Bronchial epithelial cell (primary cell): ENCODE measurements around the gene ATP5PB. TPM values are rescaled to one million over a fixed set of nuclear protein-coding genes. Genes with fewer than 3 reads are reported as not detected.
A peak's percentile ranks its signal among the peaks of the same experiment; 100 is the strongest.

Source experiments
- DNase-seq: peaks from one replicate; pipeline ENCODE4 v3.0.0-alpha.2; 2010; ENCODE audit warnings: low read depth
- FAIRE-seq: peaks from 2 replicates; lab custom pipeline; 2011; peaks lifted over from hg19 to GRCh38; lab: Jason Lieb, UNC
- H3K27me3 ChIP-seq: 2 replicates; pipeline ENCODE4 v1.5.1; 2011; ENCODE audit warnings: low read length; ENCODE audit not compliant: control insufficient read depth, insufficient read depth
- H3K36me3 ChIP-seq: 2 replicates; pipeline ENCODE4 v1.5.1; 2011; ENCODE audit warnings: low read length; ENCODE audit not compliant: control insufficient read depth, insufficient read depth
- H3K4me3 ChIP-seq: 2 replicates; pipeline ENCODE4 v1.5.1; 2011; ENCODE audit warnings: mild to moderate bottlenecking, low read depth, low read length, control low read depth
- CTCF ChIP-seq: IDR thresholded peaks from 2 replicates; pipeline ENCODE4 v1.5.1; 2011; ENCODE audit warnings: mild to moderate bottlenecking, moderate library complexity, low read length, control low read depth, inconsistent platforms; ENCODE audit not compliant: insufficient read depth, severe bottlenecking
- total RNA-seq: library from RNA; depleted of rRNA; stranded (reverse); fragments of >200 nt; gene quantifications from 2 replicates; pipeline ENCODE4 v1.2.1, GENCODE V29; 2014

ATP5PB gene
- total RNA-seq, 1 donor from 2014 or later: 259 TPM

DNA sequence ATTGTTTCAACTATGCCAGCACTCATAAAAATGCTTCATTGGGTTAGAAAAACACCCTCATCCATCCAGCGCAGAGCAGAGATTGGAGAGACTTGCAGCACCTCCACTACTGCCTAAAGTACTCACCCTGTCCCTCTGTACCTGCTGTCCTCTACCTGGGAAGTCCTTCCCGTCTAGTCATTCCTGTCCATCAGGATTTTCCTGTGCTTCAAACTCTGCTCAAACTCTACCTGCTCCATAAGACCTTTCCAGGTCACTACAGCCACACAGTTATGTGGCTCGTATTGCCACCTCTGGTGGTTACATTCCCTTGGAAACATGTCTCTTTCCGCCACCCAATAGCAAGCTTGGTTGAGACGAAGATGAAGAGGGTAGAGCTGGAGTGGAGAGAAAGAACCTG is 28.9 kb upstream of the ATP5PB start:
- DNase-seq: no peak
- no peak for FAIRE-seq
- Histone ChIP-seq H3K36me3 (no peaks in the 10 kb centered on the region), H3K27me3 (no peaks in the 10 kb centered on the region), H3K4me3 (no peak overlapping the region)
- no peak for TF ChIP-seq CTCF

- TF ChIP-seq CTCF: peak; percentile 6
- FAIRE-seq: no peak
Observed at GRCh38 chr1:111422546-111423391, 26.5 kb upstream of the ATP5PB start.

DNA sequence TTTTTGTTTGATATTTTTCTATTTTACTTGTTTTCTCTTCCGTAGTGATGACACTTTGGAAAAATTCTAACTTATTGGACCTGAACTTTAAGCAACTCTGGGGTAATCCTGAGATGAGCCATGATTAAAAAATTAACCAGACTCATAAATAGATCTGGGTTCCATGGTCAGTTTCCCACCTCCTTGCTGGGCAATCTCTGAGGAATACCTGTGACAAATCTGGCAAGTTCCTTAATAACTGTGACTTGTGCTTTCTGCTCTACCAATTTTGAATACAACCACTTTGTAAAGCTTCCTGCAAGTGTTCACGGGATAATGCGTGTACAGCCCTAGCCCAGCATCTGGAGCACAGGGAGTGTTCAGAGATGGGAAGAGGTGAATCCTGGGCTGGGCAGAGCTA is 25.0 kb upstream of the ATP5PB start:
- no peak for TF ChIP-seq CTCF
- FAIRE-seq (no peak), DNase-seq (no peak)
- Histone ChIP-seq H3K36me3 (no peaks in the 10 kb centered on the region), H3K27me3 (no peaks in the 10 kb centered on the region), H3K4me3 (no peak overlapping the region)

More at GRCh38 chr1:111422546-111423391, 26.5 kb upstream of the ATP5PB start:
- Histone ChIP-seq H3K4me3 (no peak overlapping the region), H3K36me3 (no peaks in the 10 kb centered on the region), H3K27me3 (no peaks in the 10 kb centered on the region)
- DNase-seq: peak; percentile 68

GRCh38 chr1:111436726-111437125 is 12.5 kb upstream of the ATP5PB start:
- FAIRE-seq: no peak
- peak; percentile 69 for DNase-seq
- TF ChIP-seq CTCF: no peak
- Histone ChIP-seq H3K27me3 (no peaks in the 10 kb centered on the region), H3K4me3 (no peak overlapping the region), H3K36me3 (peaks cover 14% of the 10 kb centered on the region)

- TF ChIP-seq CTCF: no peak
- Histone ChIP-seq H3K4me3 (no peak overlapping the region), H3K27me3 (no peaks in the 10 kb centered on the region), H3K36me3 (peaks cover 31% of the 10 kb centered on the region)
- no peak for FAIRE-seq
- DNase-seq: no peak
Observed at GRCh38 chr1:111439461-111440351, 9.6 kb upstream of the ATP5PB start.
